A673 (cell line): ENCODE measurements around the gene DNAJB13. TPM values are rescaled to one million over a fixed set of nuclear protein-coding genes. Genes with fewer than 3 reads are reported as not detected.

Experiments
- BruUV-seq: library from RNA; stranded (reverse); fragments of 400-500 nt; replicated peaks from 2 replicates; lab custom pipeline; 2021; lab: Mats Ljungman, UMichigan
- CTCF ChIA-PET: fragments of 300-600 bp; sonication (Branson Sonifier 250); formaldehyde crosslinking; loops from one replicate; lab custom pipeline; 2022; ENCODE audit warnings: antibody characterized with exemption; lab: Charles Lee
- POLR2A ChIA-PET: fragments of 300-600 bp; sonication (Branson Sonifier 250); formaldehyde crosslinking; loops from one replicate; lab custom pipeline; 2022; ENCODE audit warnings: antibody characterized with exemption; ENCODE audit not compliant: low non-redundant PET; lab: Charles Lee
- DNase-seq: peaks from one replicate; pipeline ENCODE4 v3.0.0-alpha.2; 2015; ENCODE audit warnings: low spot score
- H3K27ac ChIP-seq: fragments of 200-600 bp; sonication (generic); 2 replicates; pipeline ENCODE4 v1.5.1; 2016; ENCODE audit warnings: mixed run types, low read depth, mild to moderate bottlenecking, mixed read lengths, antibody characterized with exemption, low read length; ENCODE audit not compliant: poor library complexity, severe bottlenecking
- H3K27me3 ChIP-seq: fragments of 200-600 bp; sonication (generic); replicated peaks from 2 replicates; pipeline ENCODE4 v1.6.1; 2017; ENCODE audit warnings: mixed run types, low read depth, mild to moderate bottlenecking, mixed read lengths, antibody characterized with exemption, low read length; ENCODE audit not compliant: insufficient read depth, poor library complexity
- H3K36me3 ChIP-seq: fragments of 200-600 bp; sonication (generic); 2 replicates; pipeline ENCODE4 v1.6.1; 2016; ENCODE audit warnings: mixed run types, mild to moderate bottlenecking, mixed read lengths, antibody characterized with exemption, low read length; ENCODE audit not compliant: insufficient read depth, poor library complexity, severe bottlenecking
- H3K4me1 ChIP-seq: fragments of 200-600 bp; sonication (generic); 2 replicates; pipeline ENCODE4 v1.6.1; 2017; ENCODE audit warnings: mixed run types, mild to moderate bottlenecking, mixed read lengths, antibody characterized with exemption, low read length; ENCODE audit not compliant: insufficient read depth, poor library complexity, severe bottlenecking
- H3K4me3 ChIP-seq: fragments of 200-600 bp; sonication (generic); 2 replicates; pipeline ENCODE4 v1.5.1; 2016; ENCODE audit warnings: low read depth, mixed run types, mild to moderate bottlenecking, mixed read lengths, low read length; ENCODE audit not compliant: poor library complexity, severe bottlenecking
- H3K9me3 ChIP-seq: fragments of 200-600 bp; sonication (generic); 2 replicates; pipeline ENCODE4 v1.6.1; 2016; ENCODE audit warnings: mixed run types, low read depth, mild to moderate bottlenecking, mixed read lengths, antibody characterized with exemption, low read length; ENCODE audit not compliant: poor library complexity, severe bottlenecking
- EZH2 ChIP-seq: fragments of 200-600 bp; sonication (generic); IDR thresholded peaks from 2 replicates; pipeline ENCODE4 v1.6.1; 2017; ENCODE audit warnings: borderline replicate concordance, low read depth, mild to moderate bottlenecking, mixed read lengths, antibody characterized with exemption, low read length; ENCODE audit not compliant: poor library complexity, severe bottlenecking
- intact Hi-C: fragments of 100-400 bp; cut with micrococcal nuclease; formaldehyde crosslinking; loops from one replicate; pipeline ENCODE4 v1.10.0; 2022; ENCODE audit not compliant: unreplicated experiment
- total RNA-seq: library from RNA; stranded (reverse); gene quantifications from 2 replicates; pipeline ENCODE4 v1.2.3, GENCODE V29; 2021
- TF ChIP-seq, protein P1 (sequence below): fragments of 300-800, 200-600 bp; sonication (generic); conservative IDR thresholded peaks from 2 replicates; pipeline ENCODE4 v1.5.1; 2017; ENCODE audit warnings: low read depth, mild to moderate bottlenecking, antibody characterized with exemption, low read length, moderate library complexity, mixed read lengths

The DNAJB13 gene
- total RNA-seq, 1 experiment from 2014 or later = 0.41 TPM

DNA sequence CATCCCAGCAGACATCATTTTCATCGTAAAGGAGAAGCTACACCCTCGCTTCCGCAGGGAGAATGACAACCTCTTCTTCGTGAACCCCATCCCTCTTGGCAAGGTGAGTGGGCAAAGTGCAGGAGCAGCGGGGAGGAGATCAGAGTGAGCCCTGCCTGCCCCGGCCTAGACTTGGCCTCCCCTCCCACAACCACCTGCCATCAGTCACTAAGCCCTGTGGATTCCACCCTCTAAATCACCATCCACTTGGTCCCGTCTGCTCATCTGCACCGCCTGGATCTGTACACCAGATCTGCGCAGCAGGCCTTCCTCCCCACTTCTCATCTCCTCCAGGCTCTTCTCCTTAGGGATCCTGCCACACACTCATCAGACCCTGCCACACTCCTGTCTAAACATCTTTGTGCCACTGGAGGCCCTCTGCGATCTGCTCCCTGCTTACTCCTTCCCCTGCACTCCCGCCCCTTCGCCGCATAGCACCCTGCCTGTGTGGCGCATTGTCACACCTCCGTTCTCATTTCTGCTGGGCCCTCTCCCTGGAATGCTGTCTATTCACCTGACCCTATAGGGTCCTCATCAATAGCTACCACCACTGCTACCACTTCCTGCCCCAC is 17.6 kb downstream of the DNAJB13 start:
- POLR2A ChIA-PET = interaction anchor here (0.6 kb wide), 1 partner anchor 189 kb away, joined by 3 read pairs; no protein-coding TSS in a partner anchor
- intact Hi-C loops = loop anchor here (10.0 kb wide), 1 partner anchor 356 kb away; no protein-coding TSS in a partner anchor
- Histone ChIP-seq H3K4me3 (no peak overlapping the region), H3K36me3 (no peaks in the 10 kb centered on the region), H3K27ac (no peak overlapping the region), H3K9me3 (no peaks in the 10 kb centered on the region), H3K4me1 (peaks cover 8% of the 10 kb centered on the region), H3K27me3 (no peaks in the 10 kb centered on the region)
- no TSS peak for BruUV-seq
- TF ChIP-seq, protein P1, sequence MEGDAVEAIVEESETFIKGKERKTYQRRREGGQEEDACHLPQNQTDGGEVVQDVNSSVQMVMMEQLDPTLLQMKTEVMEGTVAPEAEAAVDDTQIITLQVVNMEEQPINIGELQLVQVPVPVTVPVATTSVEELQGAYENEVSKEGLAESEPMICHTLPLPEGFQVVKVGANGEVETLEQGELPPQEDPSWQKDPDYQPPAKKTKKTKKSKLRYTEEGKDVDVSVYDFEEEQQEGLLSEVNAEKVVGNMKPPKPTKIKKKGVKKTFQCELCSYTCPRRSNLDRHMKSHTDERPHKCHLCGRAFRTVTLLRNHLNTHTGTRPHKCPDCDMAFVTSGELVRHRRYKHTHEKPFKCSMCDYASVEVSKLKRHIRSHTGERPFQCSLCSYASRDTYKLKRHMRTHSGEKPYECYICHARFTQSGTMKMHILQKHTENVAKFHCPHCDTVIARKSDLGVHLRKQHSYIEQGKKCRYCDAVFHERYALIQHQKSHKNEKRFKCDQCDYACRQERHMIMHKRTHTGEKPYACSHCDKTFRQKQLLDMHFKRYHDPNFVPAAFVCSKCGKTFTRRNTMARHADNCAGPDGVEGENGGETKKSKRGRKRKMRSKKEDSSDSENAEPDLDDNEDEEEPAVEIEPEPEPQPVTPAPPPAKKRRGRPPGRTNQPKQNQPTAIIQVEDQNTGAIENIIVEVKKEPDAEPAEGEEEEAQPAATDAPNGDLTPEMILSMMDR = no peak
- no peak for TF ChIP-seq EZH2
- no peak for DNase-seq
- CTCF ChIA-PET = no interaction called here

DNA sequence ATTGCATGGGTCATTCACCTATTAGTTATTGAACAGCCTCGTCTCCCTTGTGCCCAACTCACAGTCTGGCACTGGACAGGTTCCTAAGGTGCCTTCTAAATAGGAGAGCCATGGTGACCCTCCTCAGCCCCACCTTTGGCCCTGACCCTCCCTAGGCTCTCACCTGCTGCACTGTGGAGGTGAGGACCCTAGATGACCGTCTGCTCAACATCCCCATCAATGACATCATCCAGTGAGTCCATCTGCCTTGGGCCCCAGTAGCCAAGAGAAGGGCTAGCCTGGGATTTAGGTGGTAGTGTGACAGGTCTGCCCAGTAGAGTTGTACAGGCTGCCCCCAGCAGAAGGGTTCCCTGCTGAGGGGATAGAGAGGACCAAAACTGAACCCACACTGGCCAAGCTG is 18.3 kb downstream of the DNAJB13 start:
- Histone ChIP-seq H3K27me3 (no peaks in the 10 kb centered on the region), H3K27ac (no peak overlapping the region), H3K36me3 (peaks cover 3% of the 10 kb centered on the region), H3K4me3 (no peak overlapping the region), H3K9me3 (no peaks in the 10 kb centered on the region), H3K4me1 (peaks cover 8% of the 10 kb centered on the region)
- no TSS peak for BruUV-seq
- intact Hi-C loops = loop anchor here (10.0 kb wide), 1 partner anchor 356 kb away; no protein-coding TSS in a partner anchor
- TF ChIP-seq, protein P1 = no peak
- no peak for TF ChIP-seq EZH2
- ChIA-PET CTCF (no interaction called here), POLR2A (no interaction called here)
- no peak for DNase-seq

DNA sequence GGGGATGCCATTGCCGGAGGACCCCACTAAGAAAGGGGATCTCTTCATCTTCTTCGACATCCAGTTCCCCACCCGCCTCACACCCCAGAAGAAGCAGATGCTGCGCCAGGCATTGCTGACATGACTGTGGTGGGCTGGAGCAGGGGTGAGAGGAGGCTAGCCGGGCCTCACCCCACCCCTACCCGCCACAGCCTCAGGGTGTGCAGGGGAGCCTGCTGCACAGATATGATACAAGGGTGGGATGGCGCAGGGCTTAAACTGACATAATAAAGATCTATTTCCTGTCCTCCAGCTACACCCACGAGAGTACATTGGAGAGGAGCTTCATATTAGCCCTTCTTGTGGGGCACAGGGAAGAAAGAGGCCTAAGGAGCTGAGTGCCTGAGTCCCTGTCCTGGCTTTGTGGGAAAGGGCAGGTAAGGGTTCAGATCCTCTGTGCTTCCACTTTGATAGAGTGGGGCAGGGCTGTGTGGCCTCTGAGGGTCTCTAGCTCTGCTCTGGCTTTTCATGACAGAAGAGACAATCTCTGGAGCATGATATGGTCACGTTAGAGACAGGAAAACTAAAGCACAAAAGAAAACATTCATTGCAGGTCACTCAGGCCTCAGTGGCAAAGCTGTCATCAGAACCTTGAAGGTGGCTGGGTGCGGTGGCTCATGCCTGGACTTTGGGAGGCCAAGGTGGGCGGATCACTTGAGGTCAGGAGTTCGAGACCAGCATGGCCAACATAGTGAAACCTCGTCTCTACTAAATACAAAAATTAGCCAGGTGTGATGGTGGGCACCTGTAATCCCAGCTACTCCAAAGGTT is 19.4 kb downstream of the DNAJB13 start:
- no peak for DNase-seq
- Histone ChIP-seq H3K27ac (no peak overlapping the region), H3K36me3 (peaks cover 14% of the 10 kb centered on the region), H3K9me3 (no peaks in the 10 kb centered on the region), H3K27me3 (no peaks in the 10 kb centered on the region), H3K4me3 (no peak overlapping the region), H3K4me1 (no peaks in the 10 kb centered on the region)
- no TSS peak for BruUV-seq
- POLR2A ChIA-PET = interaction anchor here (1.1 kb wide), 1 partner anchor 12 kb away, joined by 4 read pairs; the partner anchor contains the start of gene UCP2
- CTCF ChIA-PET = no interaction called here
- intact Hi-C loops = loop anchor here (5.0 to 10.0 kb wide), 2 partner anchors 355 to 477 kb away; no protein-coding TSS in a partner anchor
- TF ChIP-seq, protein P1 = no peak
- no peak for TF ChIP-seq EZH2
